ENCODE measurements around the gene UTRN. TPM values are rescaled to one million over a fixed set of nuclear protein-coding genes. Genes with fewer than 3 reads are reported as not detected.

UTRN gene
- total RNA-seq, 1 donor from 2014 or later: 29.2 TPM

GRCh38 chr6:144279484-144280150 is 5.5 kb upstream of the UTRN start:
- DNase-seq (ENCODE audit: low spot score) (no peak), ATAC-seq (no peak)

GRCh38 chr6:144283646-144284477 is 1.3 kb upstream of the UTRN start:
- ATAC-seq (no peak), DNase-seq (ENCODE audit: low spot score) (no peak)

GRCh38 chr6:144284478-144284782 is 705 bp upstream of the UTRN start:
- ATAC-seq (no peak), DNase-seq (ENCODE audit: low spot score) (no peak)

DNA sequence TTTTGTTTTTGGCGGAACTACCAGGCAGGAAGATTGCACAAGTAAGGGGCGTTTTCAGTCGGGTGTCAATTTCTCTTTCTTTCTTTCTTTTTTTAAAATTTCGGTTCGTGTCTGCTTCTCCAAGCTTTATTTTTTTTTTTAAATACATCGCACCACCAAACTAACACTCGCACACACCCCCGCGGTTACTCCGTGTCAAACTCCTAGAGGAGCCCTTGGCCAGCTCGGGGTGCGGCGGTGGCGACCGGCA is 338 bp downstream of the UTRN start:
- DNase-seq (ENCODE audit: low spot score) (peak; percentile 59), ATAC-seq (peak; percentile 43)

DNA sequence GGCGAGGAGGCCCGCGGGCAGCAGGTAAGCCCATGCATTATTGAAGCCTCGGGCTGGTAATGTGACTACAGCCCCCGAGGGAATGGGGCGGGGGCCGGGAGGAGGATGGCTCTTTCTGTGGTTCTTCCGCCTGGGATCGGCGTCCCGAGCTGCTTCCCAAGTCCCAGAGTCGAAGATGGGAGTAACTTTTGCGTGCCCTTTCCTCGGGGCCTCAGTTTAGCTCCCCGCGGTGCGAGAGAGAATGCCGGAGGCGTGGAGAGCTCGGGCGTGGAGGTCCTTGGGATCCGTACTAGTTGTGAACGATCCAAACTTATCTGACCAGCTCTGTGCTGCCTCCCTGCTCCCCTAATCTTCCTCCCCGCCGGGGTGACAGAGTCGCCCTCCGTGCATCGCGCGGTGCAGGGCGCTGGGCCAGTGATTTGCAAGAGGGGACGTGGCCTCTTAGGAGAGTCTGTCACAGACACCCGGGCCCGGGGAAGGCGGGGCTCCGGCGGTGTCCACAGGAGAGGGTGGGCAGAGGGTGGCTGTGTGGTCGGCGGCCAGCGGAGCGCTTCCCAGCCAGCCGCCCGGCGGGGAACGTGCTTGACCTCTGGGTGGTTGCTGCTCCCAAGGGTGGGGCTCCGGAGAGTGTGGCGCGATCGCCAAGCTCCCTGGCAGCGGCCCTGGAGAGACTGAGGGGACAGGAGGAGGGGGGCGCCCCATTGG is 815 bp downstream of the UTRN start:
- ATAC-seq: peak; percentile 70
- DNase-seq (ENCODE audit: low spot score): peak; percentile 84

- DNase-seq (ENCODE audit: low spot score): peak; percentile 67
- ATAC-seq: peak; percentile 46
Observed at GRCh38 chr6:144286503-144287393, 1.6 kb downstream of the UTRN start.

DNA sequence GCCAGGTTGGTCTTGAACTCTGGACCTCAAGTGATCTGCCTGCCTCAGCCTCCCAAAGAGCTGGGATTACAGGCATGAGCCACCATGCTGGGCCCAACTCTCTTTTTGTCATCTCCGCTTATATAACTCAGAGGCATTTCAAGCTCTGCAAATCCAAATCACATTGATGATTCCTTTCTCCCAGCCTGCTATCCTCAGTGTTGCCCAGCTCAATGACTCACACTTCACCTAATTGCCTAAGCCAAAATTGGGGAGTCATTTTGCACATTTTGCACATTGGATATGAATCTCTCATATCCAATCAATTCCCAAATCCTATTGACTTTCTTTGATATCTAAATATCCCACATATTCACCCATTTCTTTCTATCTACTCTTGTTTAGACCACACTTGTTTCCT is 3.9 kb downstream of the UTRN start:
- ATAC-seq (no peak), DNase-seq (ENCODE audit: low spot score) (no peak)

DNA sequence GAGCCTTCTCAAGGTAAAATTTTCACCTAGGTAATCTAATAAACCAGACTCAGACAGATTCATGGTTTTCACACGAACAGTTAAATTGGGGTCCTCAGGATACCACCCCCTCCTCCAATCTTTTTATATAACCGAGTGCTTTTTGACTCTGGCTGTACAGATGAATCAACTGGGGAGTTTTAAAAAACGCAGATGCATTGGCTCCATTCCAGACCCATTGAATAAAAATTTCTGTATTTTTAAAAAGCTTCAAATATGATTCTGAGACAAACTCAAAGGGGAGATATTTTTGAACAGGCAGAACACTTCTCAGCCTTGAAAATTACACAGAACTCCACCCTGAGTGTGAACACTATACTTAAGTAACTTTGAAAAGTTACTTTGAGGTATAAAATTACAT is 7.2 kb downstream of the UTRN start:
- DNase-seq (ENCODE audit: low spot score) (no peak), ATAC-seq (no peak)

- DNase-seq (ENCODE audit: low spot score): no peak
- no peak for ATAC-seq
Observed at GRCh38 chr6:144294016-144294415, 8.9 kb downstream of the UTRN start.

- DNase-seq (ENCODE audit: low spot score) (no peak), ATAC-seq (no peak)
Observed at GRCh38 chr6:144295211-144295610, 10.1 kb downstream of the UTRN start.

DNA sequence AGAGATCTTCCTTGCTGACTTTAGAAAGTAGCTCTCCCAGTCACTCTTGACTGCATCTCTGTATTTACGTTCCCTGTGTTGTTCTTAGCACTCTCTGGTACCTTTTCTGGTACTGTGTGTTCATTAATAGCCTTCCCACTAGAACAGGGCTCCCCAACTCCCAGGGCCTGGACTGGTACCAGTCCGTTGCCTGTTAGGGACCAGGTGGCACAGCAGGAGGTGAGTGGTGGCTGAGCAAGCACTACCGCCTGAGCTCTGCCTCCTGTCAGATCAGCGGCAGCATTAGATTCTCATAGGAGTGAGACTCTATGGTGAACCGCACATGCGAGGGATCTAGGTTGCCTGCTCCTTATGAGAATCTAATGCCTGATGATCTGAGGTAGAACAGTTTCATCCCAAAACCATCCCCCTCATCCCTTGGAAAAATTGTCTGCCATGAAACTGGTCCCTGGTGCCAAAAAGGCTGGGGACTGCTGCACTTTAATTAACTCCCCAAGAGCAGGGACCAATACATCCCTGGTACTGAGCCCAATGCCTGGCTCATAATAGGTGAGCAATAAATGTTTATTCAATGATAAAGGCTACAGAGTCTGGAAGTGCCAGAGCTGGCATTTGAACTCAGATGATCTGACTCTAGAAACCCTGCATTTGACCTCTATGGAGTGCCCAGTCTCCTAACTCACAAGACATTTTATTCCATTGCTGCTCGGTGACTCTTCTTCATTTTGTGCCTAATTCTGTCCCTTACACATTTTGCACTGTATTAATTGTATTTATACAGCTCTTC is 11.0 kb downstream of the UTRN start:
- ATAC-seq (peak; percentile 55), DNase-seq (ENCODE audit: low spot score) (no peak)

DNA sequence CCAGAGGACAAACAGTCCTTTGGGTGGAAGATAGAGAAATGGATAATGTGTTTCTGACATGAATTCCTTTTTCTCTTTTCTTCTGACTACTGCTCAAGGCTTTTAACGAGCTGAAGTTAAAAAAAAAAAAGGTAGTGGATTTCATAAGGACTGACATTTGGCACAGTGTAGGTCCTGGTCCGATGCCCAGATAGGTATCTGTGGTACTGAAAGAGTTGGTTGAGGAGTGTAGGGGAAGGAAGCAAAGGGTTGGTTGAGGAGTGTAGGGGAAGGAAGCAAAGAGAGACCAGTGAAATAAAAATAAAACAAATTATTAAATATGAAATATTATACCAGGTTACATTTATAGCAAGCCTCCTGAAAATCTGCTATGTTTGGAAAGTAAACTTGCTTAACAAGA is 11.8 kb downstream of the UTRN start:
- ATAC-seq (peak; percentile 87), DNase-seq (ENCODE audit: low spot score) (peak; percentile 74)

DNA sequence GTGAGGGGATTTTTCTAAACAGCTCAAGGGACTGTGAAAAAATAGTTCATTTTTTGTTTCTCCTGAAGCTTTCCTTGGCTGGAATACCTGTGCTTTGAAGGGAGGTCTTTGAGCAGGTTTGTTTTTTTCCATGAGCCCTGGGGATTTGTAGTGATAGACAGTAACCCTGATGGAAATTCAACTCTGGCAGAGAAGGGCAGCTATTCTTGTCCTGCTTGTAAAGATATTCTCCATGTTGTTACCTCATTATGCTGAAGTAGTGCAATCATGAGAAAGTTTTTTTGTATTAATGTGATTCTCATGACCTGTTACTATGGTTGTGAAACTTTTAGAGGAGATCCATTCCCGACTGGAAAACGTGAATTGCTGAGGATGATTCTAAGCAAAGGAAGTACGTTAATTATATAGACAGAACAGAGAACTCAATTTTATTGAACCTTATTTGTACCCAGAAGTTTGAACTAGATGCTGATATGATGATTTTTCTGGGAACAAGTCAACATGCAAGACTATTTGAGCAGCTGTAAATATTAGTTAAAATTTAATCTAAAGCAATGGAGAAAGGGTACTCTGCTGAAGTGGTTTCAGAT is 12.5 kb downstream of the UTRN start:
- DNase-seq (ENCODE audit: low spot score) (no peak), ATAC-seq (peak; percentile 34)

DNA sequence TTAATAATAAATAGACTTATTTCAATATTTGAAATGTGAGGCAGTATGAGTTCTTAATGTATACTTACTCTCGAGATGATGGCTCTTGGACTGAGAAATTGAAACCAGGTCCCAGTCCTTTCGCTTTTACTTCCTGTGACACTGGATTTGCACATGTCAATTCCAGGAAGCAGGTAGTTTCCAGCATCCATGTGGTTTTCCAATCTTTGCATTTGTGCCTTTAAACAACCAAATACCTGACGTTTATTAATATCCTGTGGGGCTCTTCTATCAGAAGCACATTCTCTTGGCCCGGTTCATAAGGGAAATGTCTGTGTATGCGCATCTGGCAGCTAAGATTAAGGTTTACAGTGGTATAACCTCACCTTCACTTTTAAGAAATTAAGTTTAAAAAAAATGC is 13.1 kb downstream of the UTRN start:
- no peak for DNase-seq (ENCODE audit: low spot score)
- peak; percentile 58 for ATAC-seq

DNA sequence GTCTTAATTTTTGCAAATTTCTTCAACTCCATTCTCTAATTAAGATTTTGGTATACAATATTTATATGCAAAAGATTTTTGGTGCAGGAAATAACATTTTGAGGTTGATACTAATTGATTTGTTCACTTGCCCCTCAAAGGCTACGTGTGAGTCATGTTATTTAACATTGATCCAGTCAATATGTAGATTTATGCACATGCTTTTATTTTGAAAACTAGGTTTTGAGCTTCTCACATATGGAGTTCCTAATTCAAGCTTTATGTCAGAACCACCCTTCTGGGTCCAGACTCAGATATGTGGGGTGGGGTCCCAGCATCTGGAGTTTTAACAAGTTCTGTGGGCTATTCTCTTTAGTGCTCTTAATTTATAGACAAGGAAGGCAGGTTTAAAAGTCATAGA is 13.8 kb downstream of the UTRN start:
- DNase-seq (ENCODE audit: low spot score) (no peak), ATAC-seq (no peak)

DNA sequence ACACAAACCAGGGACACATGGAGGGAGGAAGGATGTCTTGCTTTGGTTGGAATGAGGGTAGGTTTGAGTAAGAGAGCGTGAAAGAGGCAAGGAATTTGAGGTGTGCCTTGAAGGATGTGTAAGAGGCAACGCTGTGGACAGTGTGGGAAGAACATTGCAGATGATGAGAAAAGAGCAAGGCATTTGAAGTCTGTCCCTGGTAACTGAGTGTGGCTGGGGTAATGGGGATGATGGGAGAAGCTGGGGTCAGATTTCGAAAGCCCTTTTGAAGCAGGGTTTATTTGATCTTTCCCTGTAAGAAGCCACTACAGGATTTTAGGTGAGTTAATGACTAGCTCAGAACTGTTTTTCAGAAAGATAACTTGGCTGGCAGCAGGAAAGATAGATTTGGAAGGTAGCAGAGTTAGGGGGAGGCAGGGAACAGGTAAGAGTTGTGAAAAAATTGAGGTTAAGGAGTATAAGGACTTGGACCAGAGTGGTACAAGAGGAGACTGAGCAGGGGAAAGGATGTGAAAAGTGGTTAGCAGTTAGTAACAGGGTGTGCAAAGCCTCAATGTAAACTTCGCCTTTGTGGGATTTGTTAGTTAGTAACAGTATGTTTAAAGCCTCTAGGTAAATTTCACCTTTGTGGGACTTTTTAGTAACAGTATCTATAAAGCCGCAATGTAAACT is 17.7 kb downstream of the UTRN start:
- DNase-seq (ENCODE audit: low spot score) (no peak), ATAC-seq (peak; percentile 64)

DNA sequence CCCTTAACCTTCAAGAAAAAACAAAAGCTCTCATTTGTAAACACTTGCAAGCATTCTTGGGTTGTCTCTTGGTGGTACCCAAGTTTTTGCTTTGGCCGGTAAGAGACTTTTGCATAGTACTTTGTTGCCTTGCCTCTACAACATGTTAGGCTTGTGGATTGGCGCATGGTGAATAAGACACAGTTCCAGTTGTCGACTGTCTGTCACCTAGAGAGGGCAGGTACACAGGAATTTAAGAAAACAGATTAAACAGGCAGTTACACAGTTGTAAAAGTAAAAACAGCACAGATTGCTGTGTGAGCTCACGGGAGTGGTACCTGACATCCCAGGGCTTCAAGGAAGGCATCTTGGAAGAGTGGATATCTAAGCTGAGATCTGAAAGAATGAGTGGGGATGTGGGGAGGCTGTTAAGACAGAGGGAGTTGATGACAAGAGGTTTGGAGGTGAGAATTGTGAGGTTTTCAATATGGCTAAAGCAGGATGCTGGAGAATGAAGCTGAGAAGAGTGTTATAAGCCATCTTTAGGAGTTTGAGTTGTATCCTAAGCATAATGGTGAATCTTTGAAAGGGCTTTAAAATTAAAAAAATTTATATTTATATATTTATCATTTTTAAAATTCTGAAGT is 19.2 kb downstream of the UTRN start:
- ATAC-seq (no peak), DNase-seq (ENCODE audit: low spot score) (no peak)

- DNase-seq (ENCODE audit: low spot score): no peak
- ATAC-seq: peak; percentile 62
Observed at GRCh38 chr6:144305567-144305966, 20.4 kb downstream of the UTRN start.

DNA sequence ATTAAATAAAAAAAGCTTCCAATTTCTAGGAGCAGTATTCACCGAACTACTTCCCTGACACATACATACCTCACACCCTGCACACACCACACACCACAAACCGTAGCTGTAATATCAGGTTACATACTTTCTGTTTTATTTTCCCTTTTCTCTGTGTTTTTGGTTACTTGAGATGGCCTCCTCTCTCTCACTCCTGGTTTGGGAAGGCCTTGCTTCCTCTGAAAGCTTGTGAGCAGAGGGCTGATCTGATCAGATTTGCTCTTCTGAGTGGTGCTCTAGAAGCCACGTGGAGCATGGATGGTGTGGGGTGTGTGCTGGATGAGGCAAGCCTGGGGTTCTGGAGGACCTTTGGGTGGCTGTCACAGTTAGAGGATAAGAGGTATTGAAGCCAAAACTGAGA is 20.9 kb downstream of the UTRN start:
- ATAC-seq (no peak), DNase-seq (ENCODE audit: low spot score) (no peak)
